22Rv1 (cell line): ENCODE measurements around the gene XXYLT1.

Experiments
- ZFX ChIP-seq: fragments of 450-650 bp; IDR thresholded peaks from 2 replicates; pipeline ENCODE4 v1.6.1; 2017; ENCODE audit warnings: antibody characterized with exemption, borderline replicate concordance
- TF ChIP-seq, protein P1 (sequence below): fragments of 450-650 bp; IDR thresholded peaks from 2 replicates; pipeline ENCODE4 v1.5.1; 2017; ENCODE audit warnings: mild to moderate bottlenecking

- TF ChIP-seq, protein P1, sequence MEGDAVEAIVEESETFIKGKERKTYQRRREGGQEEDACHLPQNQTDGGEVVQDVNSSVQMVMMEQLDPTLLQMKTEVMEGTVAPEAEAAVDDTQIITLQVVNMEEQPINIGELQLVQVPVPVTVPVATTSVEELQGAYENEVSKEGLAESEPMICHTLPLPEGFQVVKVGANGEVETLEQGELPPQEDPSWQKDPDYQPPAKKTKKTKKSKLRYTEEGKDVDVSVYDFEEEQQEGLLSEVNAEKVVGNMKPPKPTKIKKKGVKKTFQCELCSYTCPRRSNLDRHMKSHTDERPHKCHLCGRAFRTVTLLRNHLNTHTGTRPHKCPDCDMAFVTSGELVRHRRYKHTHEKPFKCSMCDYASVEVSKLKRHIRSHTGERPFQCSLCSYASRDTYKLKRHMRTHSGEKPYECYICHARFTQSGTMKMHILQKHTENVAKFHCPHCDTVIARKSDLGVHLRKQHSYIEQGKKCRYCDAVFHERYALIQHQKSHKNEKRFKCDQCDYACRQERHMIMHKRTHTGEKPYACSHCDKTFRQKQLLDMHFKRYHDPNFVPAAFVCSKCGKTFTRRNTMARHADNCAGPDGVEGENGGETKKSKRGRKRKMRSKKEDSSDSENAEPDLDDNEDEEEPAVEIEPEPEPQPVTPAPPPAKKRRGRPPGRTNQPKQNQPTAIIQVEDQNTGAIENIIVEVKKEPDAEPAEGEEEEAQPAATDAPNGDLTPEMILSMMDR: no peak
- no peak for TF ChIP-seq ZFX
Measured at GRCh38 chr3:195076981-195077610, 193.9 kb downstream of the XXYLT1 start.
